ENCODE measurements around the gene SVEP1. TPM values are rescaled to one million over a fixed set of nuclear protein-coding genes. Genes with fewer than 3 reads are reported as not detected.

Gene SVEP1
- polyA plus RNA-seq, 1 experiment: 24.8 TPM

- TF ChIP-seq, protein P1, sequence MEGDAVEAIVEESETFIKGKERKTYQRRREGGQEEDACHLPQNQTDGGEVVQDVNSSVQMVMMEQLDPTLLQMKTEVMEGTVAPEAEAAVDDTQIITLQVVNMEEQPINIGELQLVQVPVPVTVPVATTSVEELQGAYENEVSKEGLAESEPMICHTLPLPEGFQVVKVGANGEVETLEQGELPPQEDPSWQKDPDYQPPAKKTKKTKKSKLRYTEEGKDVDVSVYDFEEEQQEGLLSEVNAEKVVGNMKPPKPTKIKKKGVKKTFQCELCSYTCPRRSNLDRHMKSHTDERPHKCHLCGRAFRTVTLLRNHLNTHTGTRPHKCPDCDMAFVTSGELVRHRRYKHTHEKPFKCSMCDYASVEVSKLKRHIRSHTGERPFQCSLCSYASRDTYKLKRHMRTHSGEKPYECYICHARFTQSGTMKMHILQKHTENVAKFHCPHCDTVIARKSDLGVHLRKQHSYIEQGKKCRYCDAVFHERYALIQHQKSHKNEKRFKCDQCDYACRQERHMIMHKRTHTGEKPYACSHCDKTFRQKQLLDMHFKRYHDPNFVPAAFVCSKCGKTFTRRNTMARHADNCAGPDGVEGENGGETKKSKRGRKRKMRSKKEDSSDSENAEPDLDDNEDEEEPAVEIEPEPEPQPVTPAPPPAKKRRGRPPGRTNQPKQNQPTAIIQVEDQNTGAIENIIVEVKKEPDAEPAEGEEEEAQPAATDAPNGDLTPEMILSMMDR (IDR thresholded peaks at IDR 0.05; ENCODE audit: insufficient read depth, low read depth, low read length): no peak
- no peak for DNase-seq (ENCODE audit: low read depth)
- ChIA-PET CTCF (interaction anchor here (1.1 kb wide), 2 partner anchors 139 to 183 kb away, joined by 3 to 5 read pairs; partner anchors contain the start of gene SVEP1), POLR2A (no interaction called here)
- Histone ChIP-seq H3K27me3 (ENCODE audit: control insufficient read depth, insufficient read depth, low read length) (no peaks in the 10 kb centered on the region), H3K36me3 (ENCODE audit: control insufficient read depth, insufficient read depth, low read length) (peaks cover 4% of the 10 kb centered on the region), H3K4me3 (ENCODE audit: low read depth, low read length) (no peak overlapping the region)
These were observed 138.7 kb downstream of the SVEP1 start for GRCh38 chr9:110440796-110441195.

DNA sequence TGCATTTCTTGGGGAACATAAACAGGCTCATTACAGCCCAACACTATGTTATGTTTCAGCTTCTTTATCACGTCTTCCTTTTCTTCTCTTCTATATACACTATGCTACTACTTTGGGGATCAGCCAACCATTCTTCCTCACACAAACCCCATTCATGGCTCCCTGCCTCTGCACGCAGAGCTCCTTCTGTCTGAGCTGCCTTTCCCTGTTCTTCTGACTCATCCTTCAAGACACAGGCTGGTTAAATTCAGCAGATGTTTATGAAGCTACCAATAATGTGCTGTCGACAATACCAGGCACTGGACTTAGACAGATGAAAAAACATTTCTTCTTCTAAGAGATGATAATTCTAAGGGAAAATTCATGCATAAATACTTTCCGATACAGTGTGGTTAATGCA is 139.4 kb downstream of the SVEP1 start:
- TF ChIP-seq, protein P1 (IDR thresholded peaks at IDR 0.05; ENCODE audit: insufficient read depth, low read depth, low read length): no peak
- Histone ChIP-seq H3K4me3 (ENCODE audit: low read depth, low read length) (no peak overlapping the region), H3K36me3 (ENCODE audit: control insufficient read depth, insufficient read depth, low read length) (peaks cover 3% of the 10 kb centered on the region), H3K27me3 (ENCODE audit: control insufficient read depth, insufficient read depth, low read length) (no peaks in the 10 kb centered on the region)
- peak; percentile 56 for DNase-seq (ENCODE audit: low read depth)
- POLR2A ChIA-PET: interaction anchor here (0.6 kb wide), 1 partner anchor 76 kb away, joined by 3 read pairs; no protein-coding TSS in a partner anchor
- CTCF ChIA-PET: interaction anchor here (1.1 to 2.7 kb wide), 3 partner anchors 12 to 183 kb away, joined by 3 to 11 read pairs (median 5); partner anchors contain the start of gene SVEP1

DNA sequence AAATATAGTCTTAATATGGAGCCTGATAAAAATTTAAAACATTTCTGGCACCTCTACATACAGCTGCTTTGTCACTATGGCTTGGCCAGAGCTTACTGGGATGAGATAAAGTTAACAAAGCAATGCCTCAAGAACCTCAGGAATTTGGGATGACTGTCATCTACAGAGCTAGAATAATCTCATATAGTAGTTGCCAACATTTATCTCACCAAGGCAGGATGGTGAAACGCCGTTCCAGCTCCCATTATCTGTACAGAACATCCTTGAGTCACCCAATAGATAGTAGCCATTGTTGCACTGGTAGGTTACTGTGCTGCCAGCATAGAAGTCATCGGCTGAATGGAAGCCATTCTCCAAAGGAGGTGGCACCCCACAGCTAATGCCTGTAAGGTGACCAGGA is 147.3 kb downstream of the SVEP1 start:
- Histone ChIP-seq H3K27me3 (ENCODE audit: control insufficient read depth, insufficient read depth, low read length) (no peaks in the 10 kb centered on the region), H3K4me3 (ENCODE audit: low read depth, low read length) (no peak overlapping the region), H3K36me3 (ENCODE audit: control insufficient read depth, insufficient read depth, low read length) (peaks cover 23% of the 10 kb centered on the region)
- no peak for DNase-seq (ENCODE audit: low read depth)
- ChIA-PET POLR2A (no interaction called here), CTCF (interaction anchor here (1.3 kb wide), 1 partner anchor 191 kb away, joined by 5 read pairs; no protein-coding TSS in a partner anchor)
- TF ChIP-seq, protein P1 (IDR thresholded peaks at IDR 0.05; ENCODE audit: insufficient read depth, low read depth, low read length): no peak

DNA sequence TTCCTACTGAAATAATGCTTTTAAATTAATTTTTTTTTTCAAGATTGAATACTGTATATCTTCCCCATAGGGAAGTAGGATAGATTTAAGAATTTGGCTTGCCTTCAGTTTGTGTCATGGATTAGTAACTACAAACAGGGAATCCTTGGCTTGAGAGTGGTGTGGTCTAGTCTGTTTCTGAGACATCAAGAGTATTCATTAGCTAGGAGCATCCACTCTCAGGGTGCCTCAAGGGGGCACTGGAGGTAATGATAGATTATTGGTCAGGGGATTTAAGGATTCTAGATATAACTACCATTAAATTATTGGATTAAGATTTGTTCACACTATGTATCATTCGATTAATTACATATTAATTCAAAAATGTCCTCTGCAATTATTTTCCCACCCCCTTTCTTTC is 150.1 kb downstream of the SVEP1 start:
- no peaks in the 10 kb centered on the region for H3K27me3 ChIP-seq (ENCODE audit: control insufficient read depth, insufficient read depth, low read length)
- H3K36me3 ChIP-seq (ENCODE audit: control insufficient read depth, insufficient read depth, low read length): peaks cover 19% of the 10 kb centered on the region
- TF ChIP-seq, protein P1 (IDR thresholded peaks at IDR 0.05; ENCODE audit: insufficient read depth, low read depth, low read length): 0 out of 2 replicates have a peak, but pooled peaks have one; percentile 13
- no peak for DNase-seq (ENCODE audit: low read depth)
- ChIA-PET CTCF (interaction anchor here (2.9 kb wide), 1 partner anchor 194 kb away, joined by 13 read pairs; no protein-coding TSS in a partner anchor), POLR2A (no interaction called here)
- H3K4me3 ChIP-seq (ENCODE audit: low read depth, low read length): no peak overlapping the region

- Histone ChIP-seq H3K27me3 (ENCODE audit: control insufficient read depth, insufficient read depth, low read length) (no peaks in the 10 kb centered on the region), H3K4me3 (ENCODE audit: low read depth, low read length) (no peak overlapping the region), H3K36me3 (ENCODE audit: control insufficient read depth, insufficient read depth, low read length) (peaks cover 12% of the 10 kb centered on the region)
- POLR2A ChIA-PET: interaction anchor here (0.6 kb wide), 1 partner anchor 170 kb away, joined by 4 read pairs; no protein-coding TSS in a partner anchor
- DNase-seq (ENCODE audit: low read depth): no peak
- CTCF ChIA-PET: interaction anchor here (0.7 to 2.9 kb wide), 7 partner anchors 9 to 243 kb away, joined by 3 to 13 read pairs (median 3); no protein-coding TSS in a partner anchor
- TF ChIP-seq, protein P1 (IDR thresholded peaks at IDR 0.05; ENCODE audit: insufficient read depth, low read depth, low read length): peak; percentile 60
These were observed 151.9 kb downstream of the SVEP1 start for GRCh38 chr9:110427497-110428104.

Measured in BJ (cell line).